Gastroesophageal sphincter (tissue), 3 donors: ENCODE data around the gene PPP6R3.

Source experiments
- CTCF ChIP-seq, 4 experiments: fragments of 200-600 bp in 2 of 4; fragments of 450-650 bp in 2 of 4; sonication (generic) in 1 of 4; IDR thresholded peaks; one replicate each; pipeline ENCODE4 v1.5.1; 2017 to 2019; ENCODE audit warnings: antibody characterized with exemption in 4 of 4, mild to moderate bottlenecking in 2 of 4, moderate library complexity in 2 of 4
- POLR2A ChIP-seq, 2 donors: fragments of 450-650 bp; IDR thresholded peaks; one replicate each; pipeline ENCODE4 v1.6.1; 2017; ENCODE audit warnings: antibody characterized with exemption in 2 of 2, mild to moderate bottlenecking in 2 of 2, moderate library complexity in 1 of 2
- POLR2AphosphoS5 ChIP-seq: sonication (generic); formaldehyde crosslinking; IDR thresholded peaks from one replicate; pipeline ENCODE4 v1.6.1; 2017; ENCODE audit warnings: antibody characterized with exemption

GRCh38 chr11:68575025-68575665 is 114.6 kb downstream of the PPP6R3 start:
- no peak for TF ChIP-seq CTCF (IDR thresholded peaks at IDR 0.05)
- no peak for TF ChIP-seq POLR2AphosphoS5
- no peak for TF ChIP-seq POLR2A (IDR thresholded peaks at IDR 0.05)
